Measurements from ENCODE around the gene CDNF.
"Not testable (repeated sequence)": the region's sequence is repeated elsewhere in the genome, so short reads cannot be mapped to it uniquely, and the experiment has no call there.

The CDNF gene

DNA sequence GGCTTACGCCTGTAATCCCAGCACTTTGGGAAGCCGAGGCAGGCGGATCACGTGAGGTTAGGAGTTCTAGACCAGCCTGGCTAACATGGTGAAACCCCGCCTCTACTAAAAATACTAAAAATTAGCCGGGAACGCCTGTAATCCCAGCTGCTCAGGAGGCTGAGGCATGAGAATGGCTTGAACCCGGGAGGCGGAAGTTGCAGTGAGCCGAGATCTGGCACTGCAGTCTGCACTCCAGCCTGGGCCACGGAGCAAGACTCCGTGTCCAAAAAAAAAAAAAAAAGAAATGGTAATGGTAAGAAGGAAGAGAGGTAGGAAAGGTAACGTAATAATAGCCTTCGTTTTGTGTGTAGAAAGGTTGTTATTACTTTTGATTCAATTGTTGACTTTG is 1.5 kb upstream of the CDNF start:
- DNase-seq (ENCODE audit: low read depth in 2 of 2) = no peak

DNA sequence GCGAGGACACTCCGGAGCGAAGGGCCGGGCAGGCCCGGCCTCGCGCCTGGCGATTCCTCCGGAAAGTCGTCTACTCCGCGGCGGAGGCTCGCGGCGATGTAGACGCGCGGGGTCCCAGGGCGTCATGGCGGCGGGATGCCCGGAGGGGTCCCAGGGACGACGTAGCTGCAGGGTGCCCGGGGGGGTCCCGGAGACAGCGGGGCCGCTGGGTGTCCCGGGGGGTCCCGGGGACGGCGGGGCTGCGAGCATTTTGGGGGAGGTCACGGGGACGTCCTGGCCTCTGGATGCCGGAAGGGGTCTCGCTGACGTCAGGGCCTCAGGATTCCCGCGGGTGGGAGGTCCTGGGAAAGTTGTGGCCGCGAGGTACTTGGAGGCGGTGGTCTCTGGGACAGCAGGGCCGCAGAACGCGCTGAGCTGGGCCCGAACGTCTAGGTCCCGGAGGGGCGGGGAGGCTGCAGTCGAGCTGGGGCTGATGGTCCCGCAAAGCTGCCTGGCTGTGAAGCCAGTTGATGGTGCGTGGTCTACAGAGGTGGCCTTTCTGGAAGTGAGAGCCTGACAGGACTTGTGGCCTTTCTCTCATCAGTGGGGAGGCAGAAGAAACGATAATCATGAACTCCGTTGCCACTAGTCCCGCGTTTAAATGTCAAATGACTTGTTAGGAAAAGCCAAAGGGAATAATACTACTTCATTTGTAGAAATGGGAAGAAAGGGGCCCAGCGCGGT is 906 bp upstream of the CDNF start:
- no peak for DNase-seq (ENCODE audit: low read depth in 2 of 2)

DNA sequence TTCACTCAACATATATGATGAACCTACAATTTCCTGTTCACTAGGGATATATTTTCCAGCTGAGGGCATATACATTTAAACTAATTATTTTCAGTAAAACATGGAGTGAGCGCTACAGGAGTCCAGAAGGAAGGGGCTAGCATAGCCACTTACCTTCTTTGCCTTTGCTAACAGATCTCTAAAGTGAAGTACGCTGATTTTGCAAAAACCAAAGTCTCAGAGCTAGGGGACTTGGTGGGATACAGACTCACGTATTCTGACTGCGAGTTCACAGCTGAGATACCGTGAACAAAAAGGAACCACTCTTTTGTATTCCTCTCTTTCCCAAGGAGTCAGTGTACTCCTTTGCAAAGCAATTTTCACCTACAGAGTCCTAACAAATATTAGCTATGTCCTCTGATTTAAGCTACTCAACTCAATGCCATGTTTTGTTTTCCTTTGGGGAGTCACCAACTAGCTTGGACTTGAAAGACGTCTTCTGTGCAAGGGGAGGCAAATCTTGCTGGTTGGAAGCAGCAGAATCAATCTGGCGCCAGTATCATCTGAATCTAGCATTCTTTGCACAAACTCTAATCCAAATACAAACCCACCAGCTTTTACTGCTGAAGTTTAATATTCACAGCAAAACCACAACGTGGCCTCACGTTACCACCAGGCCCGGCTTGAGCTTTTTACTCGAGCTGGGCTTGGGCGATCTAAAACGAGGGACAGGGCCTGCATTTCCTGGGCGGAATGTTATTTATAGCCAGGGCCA is 657 bp downstream of the CDNF start:
- DNase-seq (ENCODE audit: low read depth in 2 of 2) = no peak

DNA sequence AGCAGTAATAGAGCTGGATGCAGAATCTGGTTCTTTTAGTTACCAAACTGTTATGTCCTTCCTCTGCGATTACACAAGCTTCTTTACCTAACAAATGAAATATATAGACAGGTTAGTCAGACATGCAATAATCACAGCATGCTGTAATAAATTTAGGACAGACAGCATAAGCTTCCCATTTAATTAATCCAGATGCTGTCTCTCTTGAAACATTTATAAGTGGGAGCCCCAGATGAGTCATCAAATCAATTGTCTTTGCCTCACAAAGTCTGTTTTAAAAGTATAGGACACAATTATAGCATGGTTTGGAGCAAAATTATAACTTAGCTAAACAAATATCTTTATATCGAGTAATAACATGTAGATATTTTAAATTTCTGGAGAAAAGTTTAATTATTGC is 1.6 kb downstream of the CDNF start:
- no peak for DNase-seq (ENCODE audit: low read depth in 2 of 2)

DNA sequence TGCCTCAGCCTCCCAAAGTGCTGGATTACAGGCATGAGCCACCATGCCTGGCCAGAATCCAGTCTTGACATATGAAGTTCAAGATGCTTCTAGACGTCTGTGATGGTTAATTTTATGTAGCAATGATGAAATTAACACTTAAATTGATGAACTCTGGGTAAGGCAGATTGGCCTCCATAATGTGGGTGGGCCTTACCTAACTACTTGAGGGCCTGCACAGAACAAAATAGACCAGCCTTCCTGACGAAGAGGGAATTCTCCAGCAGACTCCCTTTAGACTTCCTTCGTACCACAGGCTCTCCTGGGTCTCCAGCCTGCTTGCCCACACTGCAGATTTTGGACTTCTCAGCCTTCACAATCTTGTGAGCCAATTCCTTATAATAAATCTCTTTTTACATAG is 4.7 kb downstream of the CDNF start:
- no peak for DNase-seq (ENCODE audit: low read depth in 2 of 2)

DNA sequence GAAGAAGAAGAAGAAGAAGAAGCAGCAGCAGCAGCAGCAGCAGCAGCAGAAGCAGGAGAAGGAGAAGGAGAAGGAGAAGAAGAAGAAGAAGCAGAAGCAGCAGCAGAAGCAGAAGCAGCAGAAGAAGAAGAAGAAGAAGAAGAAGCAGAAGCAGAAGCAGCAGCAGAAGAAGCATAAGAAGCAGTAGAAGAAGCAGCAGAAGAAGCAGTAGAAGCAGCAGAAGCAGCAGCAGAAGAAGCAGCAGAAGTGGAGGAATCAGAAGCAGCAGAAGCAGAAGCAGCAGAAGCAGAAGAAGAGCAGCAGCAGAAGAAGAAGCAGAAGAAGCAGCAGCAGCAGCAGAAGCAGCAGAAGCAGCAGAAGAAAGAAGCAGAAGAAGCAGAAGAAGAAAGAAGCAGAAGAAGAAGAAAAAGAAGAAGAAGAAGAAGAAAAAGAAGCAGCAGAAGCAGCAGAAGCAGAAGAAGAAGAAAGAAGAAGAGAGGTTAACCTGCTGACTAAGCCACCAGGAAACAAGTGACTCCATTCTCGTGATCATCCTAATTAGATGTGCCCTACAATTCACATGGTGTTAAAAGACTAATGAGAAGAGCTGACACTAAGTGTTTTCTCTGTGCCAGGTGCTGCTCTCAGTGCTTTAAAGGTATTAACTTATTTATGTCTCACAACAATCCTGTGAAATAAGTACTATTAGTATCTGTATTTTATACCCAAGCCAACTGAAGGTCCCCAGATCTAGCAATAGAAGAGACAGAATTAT is 11.6 kb downstream of the CDNF start:
- DNase-seq (ENCODE audit: low read depth in 2 of 2) = no peak

DNA sequence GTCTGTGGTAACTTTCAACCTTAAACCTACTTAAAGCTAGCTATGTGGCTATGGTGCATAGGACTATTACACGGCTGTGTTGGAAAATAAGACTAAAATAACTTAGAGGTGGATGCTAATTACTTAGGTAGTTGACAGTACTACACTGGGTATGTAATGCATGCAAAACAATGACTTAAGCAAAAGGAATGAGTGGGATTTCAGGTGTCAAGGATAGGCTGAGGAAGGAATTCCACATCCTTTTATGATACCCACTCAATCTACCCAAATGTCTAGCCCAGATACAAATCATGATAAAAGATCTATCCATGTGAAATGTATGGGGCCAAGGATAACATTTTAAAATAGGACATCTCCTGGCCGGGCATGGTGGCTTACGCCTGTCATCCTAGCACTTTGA is 13.9 kb downstream of the CDNF start:
- DNase-seq (ENCODE audit: low read depth in 2 of 2) = no peak

DNA sequence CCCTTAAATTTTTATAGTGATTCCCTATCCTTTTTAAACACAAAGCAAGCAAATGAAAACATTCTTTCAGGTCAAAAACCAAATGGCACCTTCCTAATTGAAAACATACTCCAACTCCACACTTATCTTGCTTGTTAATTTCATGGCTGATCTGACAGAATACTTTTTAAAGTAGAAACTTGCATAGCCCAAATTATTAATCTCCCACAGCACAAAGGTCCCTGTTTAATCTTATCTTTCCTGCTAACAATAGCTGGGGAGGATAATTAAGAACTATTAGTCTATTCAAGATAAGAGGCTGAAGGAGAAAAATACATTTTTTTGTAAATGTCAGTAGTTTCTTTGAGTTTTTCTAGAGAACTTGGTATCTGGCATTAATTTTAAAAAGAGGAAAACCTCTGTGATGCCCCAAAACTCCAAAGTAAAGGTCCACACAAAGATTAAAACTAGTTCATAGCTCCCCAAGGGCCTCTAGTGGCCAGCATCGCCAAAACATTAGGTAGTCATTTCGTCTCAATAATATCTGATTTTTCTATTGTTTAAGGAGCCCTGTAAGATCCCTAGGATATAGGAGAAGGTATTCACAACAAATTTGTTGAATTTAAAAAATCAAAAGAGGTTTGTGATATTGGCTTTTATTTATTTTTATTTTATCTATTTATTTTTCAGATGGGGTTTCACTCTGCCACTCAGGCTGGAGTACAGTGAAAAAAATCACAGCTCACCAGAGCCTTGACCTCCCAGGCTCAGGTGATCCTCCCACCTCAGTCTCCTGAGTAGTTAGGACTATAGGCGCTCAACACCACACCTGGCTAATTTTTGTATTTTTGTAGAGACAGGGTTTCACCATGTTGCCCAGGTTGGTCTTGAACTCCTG is 14.7 kb downstream of the CDNF start:
- DNase-seq (ENCODE audit: low read depth in 2 of 2) = no peak

DNA sequence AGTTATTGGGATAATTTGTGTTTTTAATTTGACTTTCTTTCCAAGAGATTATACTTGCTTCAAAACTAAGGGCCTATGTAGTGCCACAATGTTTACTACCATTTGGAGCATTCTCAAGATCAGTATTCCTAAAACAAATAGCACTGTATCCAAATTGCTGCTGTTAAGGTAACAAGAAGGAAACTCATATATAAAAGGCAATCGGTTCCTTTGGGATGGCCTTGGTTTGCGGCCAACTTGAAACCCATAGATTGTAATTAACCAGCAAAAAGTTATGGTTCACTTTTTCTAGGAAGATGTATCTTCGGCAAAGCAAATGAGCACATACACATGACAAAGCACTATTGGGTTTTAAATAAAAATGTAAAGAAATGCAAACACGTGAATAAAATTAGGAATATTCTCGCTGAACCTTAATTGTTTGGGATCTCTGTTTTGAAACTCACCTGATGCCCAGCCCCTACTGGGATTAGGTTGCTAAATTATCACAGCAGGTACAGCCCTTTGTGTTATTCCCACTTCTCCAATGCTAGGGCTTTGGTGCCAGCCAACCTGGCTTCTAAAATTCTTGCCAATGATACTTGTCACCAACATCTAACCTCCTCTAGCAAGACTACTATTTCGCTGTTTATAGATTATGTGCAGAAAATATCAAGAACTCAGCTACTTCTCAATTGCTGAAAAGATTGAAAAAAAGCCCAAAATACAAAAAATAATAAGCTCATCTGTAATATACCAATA is 16.0 kb downstream of the CDNF start:
- no peak for DNase-seq (ENCODE audit: low read depth in 2 of 2)

DNA sequence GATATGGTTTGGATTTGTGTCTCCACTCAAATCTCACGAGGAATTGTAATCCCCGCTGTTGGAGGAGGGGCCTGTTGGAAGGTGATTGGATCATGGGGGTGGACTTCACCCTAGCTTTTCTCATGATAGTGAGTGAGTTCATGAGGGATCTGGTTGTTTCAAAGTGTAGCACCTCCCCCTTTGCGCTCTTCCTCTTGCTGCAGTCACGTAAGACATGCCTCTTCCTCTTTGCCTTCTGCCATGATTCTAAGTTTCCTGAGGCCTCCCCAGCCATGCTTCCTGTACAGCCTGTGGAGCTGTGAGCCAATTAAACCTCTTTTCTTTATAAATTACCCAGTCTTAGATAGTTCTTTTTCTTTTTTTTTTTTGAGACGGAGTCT is 17.1 kb downstream of the CDNF start:
- no peak for DNase-seq (ENCODE audit: low read depth in 2 of 2)

DNA sequence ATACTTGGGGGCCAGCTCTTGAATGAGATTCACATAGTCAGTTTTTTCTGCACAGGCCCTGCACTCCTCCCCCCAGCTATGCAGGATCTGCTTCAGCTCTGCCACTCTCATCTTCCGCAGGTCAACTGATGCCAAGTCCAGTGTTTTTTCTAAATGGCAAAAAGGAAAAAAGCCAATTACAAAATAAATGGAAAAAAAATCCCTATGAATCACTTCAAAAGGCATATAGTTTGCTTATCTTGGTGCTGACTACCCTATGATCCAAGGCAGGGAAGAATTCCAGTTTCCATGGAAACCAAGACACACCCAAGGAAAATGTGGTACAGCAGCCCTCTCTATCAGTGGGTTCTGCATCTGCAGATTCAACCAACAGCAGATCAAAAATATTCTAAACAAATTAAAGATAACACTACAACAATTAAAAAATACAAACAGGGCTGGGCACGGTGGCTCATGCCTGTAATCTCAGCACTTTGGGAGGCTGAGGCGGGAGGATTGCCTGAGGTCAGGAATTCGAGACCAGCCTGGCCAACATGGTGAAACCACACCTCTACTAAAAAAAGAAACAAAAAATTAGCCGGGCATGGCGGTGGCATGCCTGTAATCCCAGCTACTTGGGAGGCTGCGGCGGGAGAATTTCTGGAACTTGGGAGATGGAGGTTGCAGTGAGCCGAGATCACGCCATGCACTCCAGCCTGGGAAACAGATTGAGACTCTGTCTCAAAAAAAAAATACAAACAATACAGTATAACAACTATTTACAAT is 17.6 kb downstream of the CDNF start:
- no peak for DNase-seq (ENCODE audit: low read depth in 2 of 2)

DNA sequence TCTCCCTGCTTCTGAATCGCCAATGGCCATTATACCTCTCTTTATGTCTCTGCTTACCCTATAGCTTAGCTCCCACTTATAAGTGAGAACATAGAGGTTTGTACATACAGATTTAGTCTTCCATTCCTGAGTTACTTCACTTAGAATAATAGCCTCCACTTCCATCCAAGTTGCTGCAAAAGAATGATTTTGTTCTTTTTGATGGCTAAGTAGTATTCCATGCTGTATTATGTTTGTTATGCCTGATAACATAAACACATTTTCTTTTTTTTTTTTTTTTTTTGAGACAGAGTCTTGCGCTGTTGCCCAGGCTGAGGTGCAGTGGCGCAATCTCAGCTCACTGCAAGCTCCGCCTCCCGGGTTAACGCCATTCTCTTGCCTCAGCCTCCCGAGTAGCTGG is 21.1 kb downstream of the CDNF start:
- DNase-seq (ENCODE audit: low read depth in 2 of 2) = not testable (repeated sequence)

DNA sequence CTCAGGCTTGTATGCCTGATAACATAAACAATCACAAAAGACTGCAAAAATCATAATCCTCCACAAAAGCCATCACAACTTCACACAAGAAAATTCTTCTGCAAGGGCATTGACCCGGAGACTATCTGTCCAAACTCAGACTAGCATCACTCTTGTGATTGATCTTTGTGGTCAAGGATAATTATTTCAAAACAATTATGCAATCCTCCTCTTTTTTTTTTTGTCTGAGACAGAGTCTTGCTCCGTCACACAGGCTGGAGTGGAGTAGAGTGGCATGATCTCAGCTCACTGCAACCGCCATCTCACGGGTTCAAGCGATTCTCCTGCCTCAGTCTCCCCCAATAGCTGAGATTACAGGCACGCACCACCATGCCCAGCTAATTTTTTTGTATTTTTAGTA is 22.2 kb downstream of the CDNF start:
- no peak for DNase-seq (ENCODE audit: low read depth in 2 of 2)

DNA sequence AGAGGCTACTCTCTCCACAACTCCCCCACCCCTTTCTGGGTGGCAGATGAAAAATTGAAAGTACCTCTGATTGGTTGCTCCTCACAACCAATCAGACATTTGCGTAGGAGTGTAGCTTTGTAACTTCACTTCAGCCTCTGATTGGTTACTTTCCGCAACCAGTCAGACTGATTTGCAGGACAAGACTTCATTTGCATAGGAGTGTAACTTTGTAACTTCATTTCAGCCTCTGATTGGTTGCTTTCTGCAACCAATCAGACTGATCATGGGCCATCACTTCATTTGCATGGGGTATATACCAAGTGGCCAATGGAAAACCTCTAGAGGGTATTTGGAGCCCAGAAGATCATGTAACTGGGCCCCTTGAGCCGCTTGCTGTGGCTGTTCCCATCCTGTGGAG is 25.6 kb downstream of the CDNF start:
- DNase-seq (ENCODE audit: low read depth in 2 of 2) = no peak

DNA sequence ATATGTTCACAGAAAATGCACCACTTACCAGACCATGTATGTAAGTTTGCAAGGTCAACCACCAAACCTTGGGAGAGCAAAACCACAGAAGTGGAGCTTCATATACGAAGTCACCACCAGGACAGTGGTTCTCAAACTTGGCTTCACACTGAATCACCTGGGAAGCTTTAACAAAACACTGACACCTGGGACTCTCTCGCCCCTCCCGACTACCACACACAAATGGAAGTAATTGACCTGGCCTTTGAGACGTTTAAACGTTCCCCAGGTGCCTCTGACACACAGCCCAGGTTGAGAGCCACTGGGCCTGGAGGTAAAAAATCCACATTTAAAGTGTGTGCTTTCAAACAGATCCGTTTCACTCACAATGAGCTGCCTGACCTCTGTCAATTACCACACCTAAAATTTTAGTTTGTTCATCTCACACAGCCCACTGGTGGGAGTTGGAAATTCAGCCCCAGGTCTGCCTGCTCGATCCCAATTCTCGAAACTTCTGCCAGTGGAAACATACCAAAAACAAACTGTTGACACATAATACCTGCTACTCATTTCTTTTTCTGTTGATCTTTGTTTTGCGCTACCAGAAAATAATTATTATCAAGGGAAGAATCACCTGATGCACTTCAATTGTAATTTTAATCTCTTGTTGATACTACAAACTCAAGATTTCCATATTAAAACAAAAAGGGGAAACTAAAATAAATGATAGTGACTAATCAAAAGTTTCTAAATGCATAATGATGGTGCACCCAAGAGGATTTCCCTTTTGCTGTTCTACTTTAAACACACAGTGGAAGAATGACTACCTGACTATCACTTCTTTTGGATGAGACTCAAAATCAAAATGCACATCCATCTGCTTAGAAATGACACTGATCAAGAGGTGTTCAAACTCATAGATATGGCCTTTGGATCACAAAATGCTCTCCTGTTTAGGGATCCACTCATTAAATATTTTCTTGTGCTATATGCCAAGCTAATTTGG is 26.6 kb downstream of the CDNF start:
- DNase-seq (ENCODE audit: low read depth in 2 of 2) = no peak

DNA sequence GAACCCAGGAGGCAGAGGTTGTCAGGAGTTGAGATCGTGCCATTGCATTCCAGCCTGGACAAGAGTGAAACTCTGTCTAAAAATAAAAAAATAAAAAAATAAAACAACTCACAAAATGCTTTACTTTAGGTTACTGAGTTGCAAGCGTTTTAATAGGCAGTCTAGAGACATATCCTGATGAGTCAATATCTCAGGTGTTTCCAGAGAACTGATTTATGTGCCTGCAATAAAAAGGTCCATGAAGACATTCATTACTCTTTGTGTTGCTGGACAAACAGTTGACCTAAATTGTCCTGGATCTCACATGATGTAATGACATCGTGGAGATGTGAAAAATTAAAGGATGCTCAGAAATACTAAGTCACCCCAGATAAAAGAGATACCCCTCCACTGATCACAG is 31.5 kb downstream of the CDNF start:
- DNase-seq (ENCODE audit: low read depth in 2 of 2) = no peak

DNA sequence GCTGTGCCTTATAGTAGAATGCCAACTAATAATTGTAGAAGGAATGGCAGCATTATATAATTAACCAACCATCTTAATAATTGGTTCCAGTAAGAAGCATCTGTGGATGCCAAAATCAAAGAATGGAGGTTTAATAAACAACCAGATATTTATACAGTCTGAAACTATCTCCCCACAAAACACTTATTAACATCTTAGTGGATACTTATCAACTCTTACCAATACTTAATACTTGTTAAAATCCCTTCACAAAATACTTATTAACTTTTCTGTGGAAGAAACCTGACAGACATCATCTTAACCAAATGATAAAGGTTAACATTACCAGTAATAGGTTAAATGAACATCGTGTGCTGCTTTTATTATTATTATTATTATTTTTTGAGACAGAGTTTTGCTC is 34.0 kb downstream of the CDNF start:
- no peak for DNase-seq (ENCODE audit: low read depth in 2 of 2)

DNA sequence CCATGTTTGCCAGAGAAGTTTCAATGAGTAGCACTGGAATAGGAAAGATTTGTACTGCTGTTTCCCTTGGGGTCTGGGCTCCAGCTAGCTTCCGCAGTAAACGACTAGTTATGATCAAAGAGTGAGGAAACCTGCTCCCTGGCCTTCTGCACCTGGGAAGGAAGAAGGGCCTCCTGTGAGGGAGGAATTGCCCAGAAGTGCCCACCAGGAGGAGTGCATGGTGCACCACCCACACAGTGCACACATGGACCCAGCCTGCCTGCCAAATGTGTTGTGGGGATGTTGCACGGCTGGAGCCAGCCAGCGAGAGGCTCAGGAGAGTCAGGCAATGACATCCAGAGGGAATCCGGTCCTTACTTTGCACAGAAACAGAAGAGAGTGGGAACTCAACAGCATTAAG is 36.1 kb downstream of the CDNF start:
- DNase-seq (ENCODE audit: low read depth in 2 of 2) = no peak

DNA sequence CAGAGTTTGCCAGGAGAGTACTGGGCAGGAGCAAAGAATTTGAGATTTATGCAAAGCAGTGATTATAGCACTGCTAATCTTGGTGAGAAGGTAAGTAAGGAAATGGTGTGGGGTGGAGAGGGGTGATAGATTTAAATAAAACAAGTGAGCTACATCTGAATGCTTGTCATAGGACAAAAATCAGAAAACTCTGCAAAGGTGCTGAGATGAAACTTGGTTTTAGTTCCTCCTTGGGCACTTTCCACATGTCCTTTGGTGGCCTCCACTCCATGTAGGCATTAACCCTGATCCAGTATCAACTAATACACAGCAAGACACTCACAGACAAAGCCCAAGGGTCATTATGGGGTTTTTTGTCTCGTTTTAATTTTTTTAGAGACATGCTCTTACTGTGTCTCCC is 37.4 kb downstream of the CDNF start:
- DNase-seq (ENCODE audit: low read depth in 2 of 2) = no peak

Data from stimulated activated CD8-positive, alpha-beta memory T cell treated with anti-CD3 and anti-CD28 coated beads, Interleukin-15, amount 100 ng/mL, for 48 hours (primary cell).